ENCODE data around the gene CIB4.

Gene CIB4

GRCh38 chr2:26578581-26578980 is 62.6 kb downstream of the CIB4 start:
- DNase-seq (ENCODE audit: low read depth in 2 of 2), result no peak
- TF ChIP-seq CTCF (IDR thresholded peaks at IDR 0.05; ENCODE audit: low read depth, low read length), result no peak
- no peak overlapping the region for H3K4me3 ChIP-seq (replicated peaks in 1 of 2; ENCODE audit: low read depth in 2 of 2, low read length in 2 of 2)

GRCh38 chr2:26578113-26578458 is 63.1 kb downstream of the CIB4 start:
- no peak for DNase-seq (ENCODE audit: low read depth in 2 of 2)
- H3K4me3 ChIP-seq (replicated peaks in 1 of 2; ENCODE audit: low read depth in 2 of 2, low read length in 2 of 2), result no peak overlapping the region
- no peak for TF ChIP-seq CTCF (IDR thresholded peaks at IDR 0.05; ENCODE audit: low read depth, low read length)

- H3K4me3 ChIP-seq (replicated peaks in 1 of 2; ENCODE audit: low read depth in 2 of 2, low read length in 2 of 2), result no peak overlapping the region
- TF ChIP-seq CTCF (IDR thresholded peaks at IDR 0.05; ENCODE audit: low read depth, low read length), result peak; percentile 98
- peak; percentile 66 to 73 for DNase-seq (ENCODE audit: low read depth in 2 of 2)
Measured at GRCh38 chr2:26577442-26578112, 63.6 kb downstream of the CIB4 start.

- DNase-seq (ENCODE audit: low read depth in 2 of 2), result no peak
- no peak for TF ChIP-seq CTCF (IDR thresholded peaks at IDR 0.05; ENCODE audit: low read depth, low read length)
- no peak overlapping the region for H3K4me3 ChIP-seq (replicated peaks in 1 of 2; ENCODE audit: low read depth in 2 of 2, low read length in 2 of 2)
Measured at GRCh38 chr2:26576565-26577441, 64.4 kb downstream of the CIB4 start.

- TF ChIP-seq CTCF (IDR thresholded peaks at IDR 0.05; ENCODE audit: low read depth, low read length), result no peak
- H3K4me3 ChIP-seq (replicated peaks in 1 of 2; ENCODE audit: low read depth in 2 of 2, low read length in 2 of 2), result no peak overlapping the region
- DNase-seq (ENCODE audit: low read depth in 2 of 2), result no peak
Measured at GRCh38 chr2:26575836-26576564, 65.2 kb downstream of the CIB4 start.

GRCh38 chr2:26574900-26575560 is 66.1 kb downstream of the CIB4 start:
- DNase-seq (ENCODE audit: low read depth in 2 of 2), result no peak
- TF ChIP-seq CTCF (IDR thresholded peaks at IDR 0.05; ENCODE audit: low read depth, low read length), result no peak

More at GRCh38 chr2:26574900-26575560, 66.1 kb downstream of the CIB4 start:
- no peak overlapping the region for H3K4me3 ChIP-seq (replicated peaks in 1 of 2; ENCODE audit: low read depth in 2 of 2, low read length in 2 of 2)
